ENCODE measurements around the gene RUNX2.

The RUNX2 gene

DNA sequence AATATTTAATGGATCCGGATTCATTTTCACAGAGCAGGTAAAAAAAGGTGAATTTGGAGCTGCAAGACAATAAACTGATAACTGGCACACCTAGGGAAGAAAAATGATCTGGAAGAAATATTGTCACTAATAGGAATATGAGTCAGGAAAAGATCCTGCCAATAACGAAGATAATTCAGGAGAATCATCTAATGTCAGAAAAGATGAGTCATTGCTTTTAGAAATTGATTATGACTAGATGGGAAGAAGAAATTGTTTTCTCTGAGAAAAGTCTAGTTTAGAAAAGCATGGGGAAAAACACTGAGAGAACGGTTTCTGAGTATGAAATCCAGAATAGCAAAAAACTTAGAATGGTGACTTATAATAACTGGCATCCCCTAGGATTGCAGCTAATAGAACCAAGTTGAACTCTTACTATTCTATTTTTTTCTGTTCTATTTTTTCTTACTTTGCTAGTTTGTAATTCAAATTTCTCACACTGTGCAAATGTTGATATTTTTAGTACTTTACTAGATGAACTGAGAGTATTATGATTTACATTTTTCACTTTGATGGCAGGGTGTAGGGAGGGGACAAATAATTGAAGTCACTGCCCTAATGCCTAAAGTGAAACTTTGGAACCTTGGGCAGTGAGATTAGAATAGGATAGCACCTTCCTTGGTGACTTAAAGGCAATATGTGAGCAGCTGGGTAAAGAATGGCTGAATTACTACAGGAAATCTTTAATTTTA lies 87.8 kb downstream of the RUNX2 start:
- DNase-seq: no peak

DNA sequence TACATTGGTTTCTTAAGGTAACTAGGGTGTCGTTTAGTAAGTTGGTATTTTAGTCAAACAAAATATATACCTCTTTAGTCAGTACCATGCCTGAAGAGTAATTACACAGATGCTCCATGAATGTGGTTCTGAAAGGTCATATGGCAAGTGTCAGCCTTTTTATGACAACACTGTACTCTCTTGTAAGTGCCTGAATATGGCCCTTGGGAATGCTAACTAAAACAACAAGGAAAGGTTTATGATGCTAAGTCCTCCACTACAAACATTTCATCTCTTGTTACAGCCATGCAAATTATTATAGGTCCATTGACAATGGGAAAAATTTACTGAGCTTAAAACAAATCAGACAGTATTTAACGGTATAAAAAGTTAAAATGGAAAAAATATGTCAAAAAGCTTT lies 88.6 kb downstream of the RUNX2 start:
- DNase-seq: no peak

DNA sequence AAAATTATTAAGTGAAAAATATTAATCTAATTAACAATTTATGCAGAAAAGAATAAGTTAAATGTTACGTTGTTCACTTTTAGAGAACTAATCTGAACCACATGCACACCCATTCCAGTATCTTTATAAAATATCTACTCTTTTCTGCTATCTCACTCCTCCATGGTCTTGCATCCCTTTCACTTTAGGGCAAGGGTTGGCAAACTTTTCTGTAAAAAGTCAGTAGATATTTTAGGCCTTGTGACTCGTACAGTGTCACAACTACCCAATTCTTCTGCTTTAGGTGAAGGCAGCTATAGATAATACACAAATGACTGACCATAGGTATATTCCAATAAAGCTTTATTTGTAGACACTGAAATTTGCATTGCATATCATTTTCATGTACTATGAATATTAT lies 89.3 kb downstream of the RUNX2 start:
- no peak for DNase-seq

DNA sequence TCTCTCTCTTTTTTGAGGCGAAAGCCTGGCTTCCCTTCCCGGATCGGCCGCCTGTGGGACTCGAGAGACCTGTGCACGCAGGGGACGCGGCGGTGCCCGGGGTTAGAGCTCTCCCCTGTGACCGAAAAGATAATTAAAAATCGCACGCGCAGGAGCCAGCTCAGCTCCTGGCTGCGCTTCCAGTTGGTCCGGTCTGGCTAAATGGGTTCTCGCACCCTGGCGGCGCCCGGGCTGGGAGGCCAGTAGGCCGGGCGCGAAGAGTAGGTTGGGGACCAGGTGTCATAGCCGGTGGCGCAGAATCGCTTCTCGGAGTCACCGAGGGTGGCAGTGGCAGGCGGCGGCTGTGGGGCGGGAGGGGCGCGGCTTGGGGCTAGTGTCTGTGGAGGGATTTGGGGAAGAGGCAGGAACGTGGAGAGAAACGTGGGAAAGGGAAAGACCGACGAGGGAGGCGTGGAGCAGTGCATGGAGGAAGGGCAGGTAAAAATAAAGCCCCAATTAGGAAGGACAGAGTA lies 91.5 kb downstream of the RUNX2 start:
- DNase-seq: peak; percentile 64

DNA sequence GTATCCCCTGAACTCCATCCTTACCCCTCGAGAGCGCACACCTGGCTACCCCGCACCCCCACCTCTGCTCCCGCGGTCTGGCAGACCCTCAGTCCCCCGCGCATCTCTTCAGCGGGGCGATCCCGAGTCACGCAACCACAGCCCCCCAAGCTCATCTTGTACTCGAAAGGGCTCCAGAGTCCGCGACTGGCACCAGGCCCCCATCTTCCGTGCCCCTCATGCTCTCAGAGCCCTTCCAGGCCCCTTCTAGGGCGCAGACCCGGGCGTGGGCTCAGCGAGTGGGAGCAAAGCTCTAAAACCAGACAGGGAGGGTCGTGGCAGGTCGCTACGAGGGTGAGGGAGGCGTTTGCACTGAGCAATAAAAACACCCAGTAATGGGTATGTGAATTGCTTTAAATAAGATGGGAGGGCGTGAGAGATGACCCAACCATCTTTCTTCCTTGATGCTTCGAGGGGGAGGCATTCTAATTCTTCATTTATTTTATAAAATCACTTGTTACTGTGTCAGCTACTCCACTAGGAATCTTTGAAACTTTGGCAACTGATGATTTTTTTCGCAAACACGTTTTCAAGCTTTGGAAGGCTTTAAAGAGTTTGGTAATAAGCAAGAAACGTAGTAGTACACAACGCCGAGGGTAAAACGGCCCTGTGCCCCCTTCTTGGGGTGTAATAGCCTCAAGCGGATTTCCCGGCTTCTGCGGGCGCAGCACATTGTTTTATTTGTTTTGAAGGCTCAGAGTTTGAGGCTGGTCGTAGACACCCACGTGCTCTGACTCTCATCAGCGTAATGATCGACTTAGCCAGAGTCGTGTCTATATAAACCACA lies 92.2 kb downstream of the RUNX2 start:
- peak; percentile 67 for DNase-seq

DNA sequence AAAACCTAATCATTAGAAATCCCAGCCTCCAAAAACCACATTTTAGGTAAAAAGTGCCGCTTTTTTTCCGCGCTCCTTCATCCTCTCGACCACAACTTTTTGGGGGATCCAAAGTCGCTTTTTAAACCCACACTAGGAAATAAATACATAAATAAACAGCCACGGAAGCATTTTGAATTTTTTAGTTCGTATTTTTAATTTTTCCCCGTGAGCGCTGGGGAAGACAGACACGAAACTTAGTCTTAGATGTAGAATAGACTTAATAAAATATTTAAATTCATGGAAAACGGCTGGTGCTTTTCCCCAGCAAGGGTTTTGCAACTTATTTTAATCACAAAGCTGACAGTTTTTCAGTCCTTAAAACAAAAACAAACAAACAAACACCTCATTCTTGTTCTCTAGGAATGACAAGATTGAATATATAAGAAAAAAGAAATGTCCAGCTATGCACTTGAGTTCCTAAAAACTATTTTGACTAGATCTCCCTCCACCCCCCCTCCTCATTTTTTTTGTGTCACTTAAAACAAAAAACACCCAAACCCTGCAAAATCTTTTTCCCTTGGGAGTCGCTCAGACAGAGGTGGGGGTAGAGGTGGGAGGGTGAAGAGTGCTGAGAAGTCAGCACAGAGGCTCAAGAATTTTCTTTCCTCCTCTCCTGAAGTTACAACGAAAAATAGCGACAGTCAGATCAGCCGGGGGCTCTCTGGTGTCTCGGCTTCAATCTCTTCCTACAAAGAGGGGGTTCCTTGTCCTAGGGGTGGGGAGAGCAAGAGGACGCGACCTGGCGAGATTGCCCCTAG lies 93.0 kb downstream of the RUNX2 start:
- no peak for DNase-seq

DNA sequence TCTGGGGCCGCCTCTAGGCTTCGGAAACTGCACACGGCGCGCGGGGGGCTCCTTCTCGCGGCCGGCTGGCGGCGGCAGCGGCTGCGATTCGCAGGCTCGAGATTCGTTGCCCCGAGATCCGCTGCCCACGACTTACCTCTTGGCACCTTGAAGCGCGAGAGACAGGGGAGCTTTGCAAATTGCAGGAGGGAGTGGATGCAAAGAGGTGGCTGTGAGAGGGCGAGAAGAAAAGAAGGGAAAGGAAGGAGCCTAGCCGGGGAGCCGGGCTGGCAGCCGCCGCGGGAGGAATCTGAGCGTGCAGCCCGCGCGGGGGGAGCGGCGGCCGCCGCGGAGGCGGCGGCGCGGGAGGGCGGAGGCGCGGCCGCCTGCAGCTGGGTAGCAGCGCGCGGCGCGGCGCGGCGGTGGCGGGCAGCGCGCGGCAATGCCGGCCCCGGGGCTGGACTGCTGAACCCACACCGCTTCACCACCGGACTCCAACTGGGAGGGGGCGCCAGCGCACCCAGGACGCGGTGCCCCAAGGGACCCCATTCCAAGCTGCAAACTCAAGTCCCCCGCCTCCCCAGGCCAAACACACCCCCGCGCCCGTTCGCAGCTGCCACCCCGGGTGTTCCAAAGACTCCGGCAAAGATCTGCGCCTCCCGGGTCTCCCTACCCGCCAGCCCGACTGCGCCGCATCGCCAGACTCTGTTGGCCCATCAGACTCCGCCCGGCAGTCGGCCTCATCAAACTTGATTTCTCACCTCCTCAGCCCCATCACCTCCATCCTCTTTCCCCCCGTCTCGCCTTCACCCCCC lies 93.8 kb downstream of the RUNX2 start:
- DNase-seq: peak; percentile 46

DNA sequence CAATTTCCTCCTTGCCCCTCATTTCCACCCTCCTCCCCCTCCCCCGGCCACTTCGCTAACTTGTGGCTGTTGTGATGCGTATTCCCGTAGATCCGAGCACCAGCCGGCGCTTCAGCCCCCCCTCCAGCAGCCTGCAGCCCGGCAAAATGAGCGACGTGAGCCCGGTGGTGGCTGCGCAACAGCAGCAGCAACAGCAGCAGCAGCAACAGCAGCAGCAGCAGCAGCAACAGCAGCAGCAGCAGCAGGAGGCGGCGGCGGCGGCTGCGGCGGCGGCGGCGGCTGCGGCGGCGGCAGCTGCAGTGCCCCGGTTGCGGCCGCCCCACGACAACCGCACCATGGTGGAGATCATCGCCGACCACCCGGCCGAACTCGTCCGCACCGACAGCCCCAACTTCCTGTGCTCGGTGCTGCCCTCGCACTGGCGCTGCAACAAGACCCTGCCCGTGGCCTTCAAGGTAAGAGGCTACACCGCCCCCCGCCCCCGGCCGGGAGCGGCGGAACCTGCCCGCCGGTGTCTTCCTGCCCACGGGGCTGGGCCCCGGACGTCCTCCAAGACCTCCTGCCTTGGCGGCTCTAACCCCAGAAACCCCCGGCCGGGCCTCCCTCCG lies 94.5 kb downstream of the RUNX2 start:
- DNase-seq: peak; percentile 76

DNA sequence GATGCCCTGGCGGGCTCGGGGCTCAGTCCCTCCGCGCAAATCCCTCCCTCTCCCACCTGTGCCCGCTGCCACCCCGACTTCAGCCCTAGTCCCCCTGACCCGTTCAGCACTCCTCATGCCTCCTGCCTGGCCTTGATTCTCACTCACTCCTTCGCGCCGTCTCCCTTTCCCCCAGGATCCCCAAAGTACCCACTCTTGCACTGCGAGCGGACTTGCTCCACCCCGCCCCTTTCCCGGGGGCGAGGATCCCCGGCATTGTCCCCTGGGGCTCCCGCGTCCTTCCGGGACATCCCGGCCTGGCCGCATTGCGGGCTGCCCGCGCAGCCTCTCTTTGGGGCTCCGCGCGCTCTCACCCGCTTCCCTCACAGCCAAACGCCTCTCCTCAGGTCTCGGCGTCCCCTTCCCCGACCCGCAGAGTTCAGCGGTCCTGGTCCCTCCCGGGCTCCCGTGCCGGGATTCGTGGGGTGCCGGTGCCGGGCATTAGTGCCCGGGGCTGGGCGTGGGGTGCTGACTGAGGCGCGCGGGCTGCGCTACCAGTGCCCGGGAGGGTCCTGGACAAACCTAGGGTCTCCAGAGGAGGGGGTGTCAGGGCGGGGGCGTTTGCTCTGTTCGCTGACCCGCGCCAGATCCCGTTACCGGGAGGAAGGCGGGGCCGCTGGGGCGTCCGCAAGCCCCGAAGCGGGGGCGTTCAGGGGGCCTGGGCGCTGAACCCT lies 95.1 kb downstream of the RUNX2 start:
- DNase-seq: no peak

DNA sequence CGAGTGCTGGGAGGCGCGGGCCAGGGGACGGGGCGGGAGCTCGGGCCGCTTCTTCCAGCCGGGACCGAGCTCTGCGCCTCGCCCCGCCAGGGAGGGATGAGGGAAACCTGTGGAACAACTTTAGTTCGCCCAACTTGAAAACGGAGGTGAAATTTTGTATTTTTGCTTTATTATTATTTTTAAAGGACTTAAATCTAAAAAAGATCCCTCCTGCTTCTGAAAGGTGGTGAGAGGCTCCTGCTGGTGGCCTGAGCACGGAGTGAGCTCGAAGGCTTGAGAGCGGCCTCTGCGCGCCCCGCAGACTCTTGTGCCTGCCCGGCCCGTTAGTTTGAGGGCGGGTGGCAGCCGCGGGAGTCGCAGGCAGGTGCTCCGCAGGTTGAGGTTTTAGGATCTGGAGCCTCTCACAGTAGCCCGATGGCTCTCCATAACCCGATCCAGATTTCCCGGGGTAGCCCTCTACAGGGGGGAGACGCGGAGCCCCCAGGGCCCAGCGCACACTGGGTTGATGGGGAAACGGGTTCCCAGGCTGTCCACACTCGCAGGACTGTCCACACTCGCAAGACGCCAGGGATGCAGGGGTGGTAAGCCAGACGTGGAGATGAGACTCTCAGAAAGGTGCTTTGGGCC lies 95.8 kb downstream of the RUNX2 start:
- DNase-seq: no peak

DNA sequence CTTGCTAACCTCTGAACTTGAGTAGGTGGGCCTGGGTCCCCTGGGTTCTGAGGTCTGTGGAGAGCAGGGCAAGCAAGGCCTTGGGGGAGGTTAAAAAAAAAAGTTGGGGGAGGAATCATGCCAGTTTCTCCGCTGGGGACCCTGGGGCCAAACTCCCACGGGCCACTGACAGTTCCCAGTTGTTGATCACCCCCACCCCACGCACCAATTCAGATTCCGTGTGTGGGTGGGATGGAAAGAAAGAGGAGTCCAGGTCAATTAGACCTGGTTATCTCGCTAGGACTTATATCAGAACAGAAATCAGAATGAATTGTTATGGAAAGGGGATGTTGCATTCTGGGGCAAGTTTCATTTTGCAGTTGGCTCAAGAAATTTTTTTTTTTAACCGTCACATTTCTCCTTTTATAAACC lies 96.3 kb downstream of the RUNX2 start:
- DNase-seq: no peak

DNA sequence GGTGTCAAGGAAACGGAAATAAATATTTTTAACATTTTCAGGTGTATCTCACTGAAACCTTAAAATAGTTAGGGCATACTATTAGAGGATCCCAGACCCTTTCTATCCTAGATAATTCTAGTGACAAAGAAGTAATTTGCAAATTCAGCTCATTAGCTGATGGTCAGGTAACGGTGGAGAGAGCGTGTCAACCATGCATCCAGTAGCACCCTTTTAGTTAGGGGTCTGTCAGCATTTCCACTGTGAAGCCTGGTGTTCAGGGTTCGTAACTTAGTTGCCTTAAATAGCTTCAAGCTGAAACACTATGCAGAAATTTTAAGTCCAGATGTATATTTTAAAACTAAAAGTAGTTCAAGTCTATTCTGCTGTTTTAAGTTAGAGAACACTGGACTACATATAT lies 98.1 kb downstream of the RUNX2 start:
- DNase-seq: no peak

DNA sequence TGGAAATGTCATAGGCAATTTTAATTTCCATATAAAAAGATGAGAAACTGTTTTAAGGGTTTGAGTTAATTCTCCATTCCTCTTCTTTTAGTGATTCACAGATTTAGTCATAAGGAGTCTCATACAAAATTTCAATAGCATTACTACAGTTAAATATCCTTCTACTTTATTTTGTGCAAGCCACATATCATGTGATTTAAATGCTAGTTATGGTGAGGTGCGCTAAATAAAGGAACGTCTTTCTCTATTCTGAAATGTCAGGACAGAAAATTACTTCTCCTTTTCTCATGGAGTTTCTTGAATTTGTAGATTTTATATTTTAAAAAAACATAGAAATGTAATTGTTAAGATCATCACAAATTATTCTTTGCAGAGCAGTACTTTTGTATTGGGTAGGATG lies 99.6 kb downstream of the RUNX2 start:
- DNase-seq: no peak

DNA sequence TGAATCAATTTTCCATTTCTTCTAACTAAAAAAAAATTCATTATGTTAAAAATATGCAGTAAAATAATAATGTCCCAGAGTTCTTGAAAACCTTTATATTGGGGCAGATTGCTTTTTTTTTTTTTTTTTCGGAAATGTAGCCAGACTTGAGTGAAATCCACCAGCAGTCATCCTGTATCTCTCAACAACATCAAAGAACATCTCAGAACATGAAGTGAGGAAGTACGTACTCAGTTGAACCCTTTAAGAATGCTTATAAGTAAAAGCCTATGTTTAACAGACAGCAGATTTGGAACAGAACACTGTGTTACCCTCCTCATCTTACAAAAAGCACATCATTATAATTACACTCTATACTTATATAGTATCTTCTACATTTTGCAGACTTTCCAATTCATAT lies 100.6 kb downstream of the RUNX2 start:
- no peak for DNase-seq

DNA sequence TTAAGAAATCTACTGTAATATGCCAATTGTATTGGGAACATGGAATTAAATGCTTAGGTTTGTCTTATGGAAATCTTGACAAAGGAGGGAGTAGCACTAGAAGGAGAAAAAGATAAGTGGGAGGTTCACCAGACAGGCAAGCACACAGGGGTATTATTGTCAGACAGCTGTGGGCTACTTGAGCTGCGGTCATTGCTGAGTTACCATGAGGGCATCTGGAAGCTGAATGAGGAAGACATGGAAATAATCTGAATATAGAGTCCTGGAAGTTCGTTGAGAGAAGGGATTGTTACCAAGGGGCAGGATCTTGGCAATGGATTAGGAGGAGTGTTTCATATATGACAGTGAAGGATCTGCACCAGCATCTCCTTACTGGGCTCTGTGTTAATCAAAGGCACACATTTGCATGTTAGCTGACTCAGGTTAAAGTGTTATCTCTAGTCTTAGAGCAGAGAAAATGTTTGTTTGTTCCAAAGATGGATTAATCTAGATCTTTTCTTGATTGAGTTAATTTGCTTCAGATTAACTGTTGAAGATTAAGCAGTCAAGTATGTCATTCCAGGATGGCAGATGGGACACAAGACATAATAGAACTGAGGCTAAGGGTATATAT lies 102.6 kb downstream of the RUNX2 start:
- no peak for DNase-seq

DNA sequence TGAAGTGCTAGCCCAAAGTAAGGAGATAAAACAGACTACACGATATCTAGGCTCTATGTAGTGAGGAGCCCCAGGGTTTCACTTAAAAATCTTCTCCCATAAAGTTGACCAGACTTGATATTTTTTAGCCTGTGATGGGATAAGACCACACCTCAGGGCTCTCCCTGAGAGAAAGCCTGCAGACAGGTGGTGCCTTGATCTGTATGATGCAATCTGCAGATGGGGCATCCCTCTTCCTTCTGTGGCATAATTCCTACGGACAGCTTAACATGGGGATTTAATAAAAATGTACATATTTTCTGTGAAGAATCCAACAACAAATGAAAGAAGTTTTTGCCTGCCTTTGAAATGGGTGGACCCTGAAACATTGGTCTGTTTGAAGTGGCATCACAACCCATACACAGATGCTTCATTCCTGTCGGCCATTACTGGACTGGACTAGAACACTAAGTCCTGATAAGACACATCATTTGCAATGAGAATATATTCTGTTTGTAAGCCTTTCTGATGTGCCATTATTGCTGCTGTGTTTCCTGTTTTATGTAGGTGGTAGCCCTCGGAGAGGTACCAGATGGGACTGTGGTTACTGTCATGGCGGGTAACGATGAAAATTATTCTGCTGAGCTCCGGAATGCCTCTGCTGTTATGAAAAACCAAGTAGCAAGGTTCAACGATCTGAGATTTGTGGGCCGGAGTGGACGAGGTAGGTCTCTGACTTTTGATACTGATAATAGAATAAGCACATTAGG lies 103.4 kb downstream of the RUNX2 start:
- no peak for DNase-seq

DNA sequence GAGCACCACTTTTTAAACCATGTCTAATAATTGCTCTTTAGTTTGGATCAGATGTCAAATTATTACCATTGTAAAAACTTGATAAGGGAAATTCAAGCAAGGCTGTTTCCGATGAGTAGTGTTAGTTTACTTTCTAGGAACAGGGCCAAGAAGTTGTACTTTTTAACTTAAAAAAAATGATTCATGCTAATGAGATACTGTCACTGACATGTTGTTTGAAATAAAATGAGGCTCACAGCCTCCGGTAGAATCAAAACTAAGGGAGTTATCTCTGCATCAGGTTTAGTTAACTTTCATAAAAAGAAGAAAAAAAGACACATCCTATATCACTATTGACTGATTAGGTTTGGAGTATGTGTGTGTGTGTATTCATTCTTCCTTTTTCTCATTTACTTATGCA lies 104.8 kb downstream of the RUNX2 start:
- DNase-seq: no peak

DNA sequence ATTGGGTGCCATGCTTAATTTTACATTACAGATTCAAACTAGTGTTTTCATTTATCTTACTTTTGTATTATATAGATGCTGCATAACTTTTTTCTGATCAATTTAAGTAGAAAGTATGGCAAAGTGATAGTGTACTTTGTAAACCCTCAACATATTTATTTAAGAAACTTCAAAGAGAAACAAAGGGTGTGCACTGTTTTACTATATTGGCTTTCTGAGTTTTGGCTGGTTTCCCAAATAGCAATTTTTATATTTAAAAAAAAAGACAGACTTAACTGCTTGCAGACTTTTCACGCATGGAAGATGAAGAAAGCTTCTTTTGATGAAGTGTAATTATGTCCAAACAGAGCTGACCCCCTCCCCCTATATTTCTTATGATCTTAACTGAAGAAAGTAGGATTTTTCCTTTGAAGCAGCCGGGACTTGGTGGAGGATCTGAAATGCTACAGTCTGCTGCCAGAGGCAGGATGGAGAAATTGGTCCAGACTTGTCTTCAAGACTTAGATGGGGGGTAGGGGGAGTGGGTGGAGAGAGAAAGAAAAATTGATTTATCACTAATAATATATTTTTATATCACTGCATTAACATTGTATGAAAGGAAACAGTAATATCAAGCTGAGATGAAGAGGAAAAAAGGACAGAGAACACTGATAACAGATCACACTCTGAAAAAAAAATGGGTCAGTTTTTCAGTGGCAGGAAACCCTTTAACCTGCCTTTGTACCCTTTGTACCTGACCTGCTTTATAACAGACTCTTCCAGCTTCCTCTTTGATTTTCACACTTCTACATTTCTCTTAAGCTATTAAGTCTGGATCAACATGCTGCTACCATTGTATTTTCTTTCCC lies 105.6 kb downstream of the RUNX2 start:
- DNase-seq: no peak

DNA sequence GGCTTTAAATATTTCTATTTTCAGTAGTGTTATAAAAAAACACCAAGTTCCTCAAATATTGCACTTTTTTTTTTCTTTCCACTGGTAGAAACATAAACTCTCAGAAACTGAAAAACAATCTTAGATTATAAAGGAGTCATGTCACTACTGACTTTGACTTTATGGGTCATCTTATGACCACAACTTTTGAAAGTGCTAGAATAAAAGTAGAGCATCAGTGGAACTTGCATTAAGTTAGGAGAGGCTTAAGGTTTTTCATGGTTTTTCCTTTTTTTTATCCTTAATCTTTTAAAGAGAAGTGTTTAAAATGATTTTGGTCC lies 106.2 kb downstream of the RUNX2 start:
- DNase-seq: no peak

All from CD4-positive, alpha-beta T cell treated with Interleukin-21 for 1 hour (primary cell).